ENCODE measurements around the gene PRKCQ.

GRCh38 chr10:6474871-6475270 is 105.2 kb downstream of the PRKCQ start:
- no peak for TF ChIP-seq CTCF (IDR thresholded peaks at IDR 0.05)
- no peak for TF ChIP-seq POLR2A (IDR thresholded peaks at IDR 0.05)

Measured in uterus (tissue), 2 donors.